ENCODE measurements around the gene NEGR1.

The NEGR1 gene

GRCh38 chr1:71666609-71667008, 615.7 kb downstream of the NEGR1 start:
- DNase-seq = no peak

GRCh38 chr1:71660411-71660810, 621.9 kb downstream of the NEGR1 start:
- no peak for DNase-seq

GRCh38 chr1:71657891-71658679, 624.3 kb downstream of the NEGR1 start:
- no peak for DNase-seq

GRCh38 chr1:71656902-71657301, 625.4 kb downstream of the NEGR1 start:
- no peak for DNase-seq

DNA sequence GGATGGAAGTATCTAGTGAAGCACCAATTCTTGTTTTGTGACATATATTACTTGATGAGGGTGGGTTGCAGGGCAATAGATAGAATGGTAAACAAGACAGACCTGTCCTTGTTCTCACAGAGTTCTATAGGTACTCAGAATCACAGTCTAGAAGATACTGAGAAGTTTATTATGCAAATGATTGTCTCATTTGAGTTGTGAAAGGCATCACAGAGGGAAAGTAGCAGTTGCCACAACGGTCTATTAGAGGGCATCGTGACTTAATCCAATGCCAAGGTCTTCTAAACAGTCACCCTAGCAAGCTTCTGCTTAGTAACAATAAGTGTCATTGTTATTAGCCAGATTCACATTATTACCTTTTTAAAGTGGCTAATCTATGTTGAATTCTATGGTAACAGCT, 626.7 kb downstream of the NEGR1 start:
- no peak for DNase-seq

DNA sequence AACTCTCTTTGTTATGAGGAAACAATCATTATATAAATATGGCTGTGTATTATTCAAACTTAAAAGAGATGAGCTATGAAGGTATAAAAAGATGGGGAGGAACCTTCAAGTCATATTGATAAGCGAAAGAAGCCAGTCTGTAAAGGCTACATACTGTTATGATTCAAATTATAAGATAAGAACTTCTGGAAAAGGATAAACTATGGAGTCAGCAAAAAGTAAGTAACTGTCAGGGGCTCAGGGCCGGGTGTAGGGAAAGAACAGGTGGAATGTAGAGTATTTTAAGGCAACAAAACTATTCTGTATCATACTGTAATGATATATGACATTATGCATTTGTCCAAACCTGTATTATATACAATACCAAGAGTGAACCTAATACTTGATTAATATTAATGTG, 628.4 kb downstream of the NEGR1 start:
- DNase-seq = no peak

DNA sequence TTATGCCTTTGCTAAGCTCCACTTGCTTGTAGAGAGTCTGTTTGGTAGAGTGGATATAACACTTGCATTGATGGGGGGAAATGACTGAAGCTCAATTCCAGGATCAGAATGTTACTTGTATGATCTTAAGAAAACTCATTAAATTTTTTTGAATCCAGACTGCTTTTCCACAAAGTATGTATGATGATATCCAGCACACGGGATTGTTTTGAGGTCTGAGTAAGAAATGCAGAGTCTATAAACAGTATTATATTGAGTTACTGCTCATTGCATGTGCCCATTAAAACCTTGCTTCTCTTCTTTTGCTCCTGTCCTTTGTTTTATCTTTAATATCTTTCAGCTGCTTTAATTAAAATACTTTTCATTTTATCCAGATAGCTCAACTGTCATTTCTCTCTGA, 631.1 kb downstream of the NEGR1 start:
- DNase-seq = no peak

GRCh38 chr1:71650119-71650518, 632.2 kb downstream of the NEGR1 start:
- DNase-seq = no peak

GRCh38 chr1:71649608-71650007, 632.7 kb downstream of the NEGR1 start:
- DNase-seq = no peak

- no peak for DNase-seq
These were observed 634.6 kb downstream of the NEGR1 start for GRCh38 chr1:71647513-71648300.

DNA sequence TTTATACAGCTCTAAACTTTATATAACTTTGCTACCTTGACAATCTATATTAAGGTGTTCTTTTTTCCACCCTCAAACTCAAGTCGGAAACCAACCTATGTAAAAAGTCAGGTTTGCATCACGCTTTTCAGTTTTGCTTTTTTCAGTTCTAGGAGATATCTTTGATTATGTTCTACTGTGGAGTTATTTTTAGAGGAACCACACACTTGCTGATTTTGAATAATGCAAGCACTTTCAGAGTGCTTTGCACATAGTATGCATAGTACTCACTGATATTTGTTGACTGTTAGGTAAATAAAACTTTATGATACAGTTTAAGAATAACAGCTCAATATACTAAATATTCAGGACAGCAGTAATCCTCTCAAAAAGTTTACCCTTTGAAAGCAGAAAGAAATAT, 637.3 kb downstream of the NEGR1 start:
- no peak for DNase-seq

GRCh38 chr1:71641903-71642302, 640.4 kb downstream of the NEGR1 start:
- DNase-seq = no peak

DNA sequence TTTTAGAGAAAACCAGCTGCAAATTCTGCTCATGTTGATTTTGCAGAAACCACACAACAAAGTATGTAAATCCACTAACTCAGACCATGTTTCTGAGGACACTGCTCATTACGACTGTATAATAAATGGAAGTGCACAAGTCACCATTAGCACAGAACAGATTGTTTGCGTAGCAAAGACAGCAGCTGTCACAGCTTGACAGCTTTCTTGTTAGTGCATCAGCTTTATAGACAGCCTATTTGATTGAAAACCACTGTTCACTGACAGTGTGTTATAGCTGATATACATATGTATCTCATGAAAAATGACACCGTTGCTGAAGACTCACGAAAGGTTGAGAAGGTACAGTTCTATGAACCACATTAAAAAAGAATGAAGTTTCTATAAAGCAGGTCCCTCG, 641.3 kb downstream of the NEGR1 start:
- DNase-seq = no peak

- no peak for DNase-seq
These were observed 642.2 kb downstream of the NEGR1 start for GRCh38 chr1:71640116-71640515.

- no peak for DNase-seq
These were observed 644.1 kb downstream of the NEGR1 start for GRCh38 chr1:71638081-71638766.

DNA sequence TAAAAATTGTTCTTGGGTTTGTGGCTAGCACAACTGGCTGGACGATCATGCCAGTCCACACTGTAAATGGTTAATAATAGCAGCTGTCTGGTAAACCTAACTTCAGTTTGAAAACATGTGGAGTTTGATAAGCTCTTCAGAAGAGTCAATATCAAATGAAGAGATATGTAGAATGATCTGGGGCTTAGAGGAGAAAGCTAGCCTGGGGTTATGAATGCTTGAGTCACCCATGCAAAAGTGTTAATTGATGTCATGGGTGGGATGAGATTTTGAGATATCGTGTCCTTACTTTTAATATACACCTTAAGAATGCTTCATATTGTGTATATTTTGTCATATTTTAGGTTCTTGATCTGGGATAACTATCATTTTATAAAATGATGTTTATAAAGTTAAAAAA, 646.8 kb downstream of the NEGR1 start:
- DNase-seq = no peak

- DNase-seq = no peak
These were observed 648.2 kb downstream of the NEGR1 start for GRCh38 chr1:71634159-71634558.

DNA sequence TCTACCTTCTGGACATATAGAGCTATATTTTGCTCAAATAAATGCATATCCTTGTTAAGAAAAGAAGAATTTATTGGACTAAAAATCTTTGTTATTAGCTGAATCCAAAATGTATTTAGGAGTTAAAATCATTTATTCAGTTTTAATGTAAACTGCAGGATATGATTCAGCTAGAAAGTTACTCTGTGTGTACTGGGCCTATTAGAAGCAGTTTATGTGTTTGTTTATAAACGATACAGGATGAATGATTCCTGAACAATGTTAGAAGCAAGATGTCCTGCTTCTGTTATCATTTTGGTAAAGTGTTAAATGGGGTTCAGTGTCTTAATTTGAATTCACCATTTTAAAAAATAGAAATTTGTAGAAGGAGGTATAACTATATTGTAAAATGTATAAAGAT, 652.3 kb downstream of the NEGR1 start:
- DNase-seq = no peak

DNA sequence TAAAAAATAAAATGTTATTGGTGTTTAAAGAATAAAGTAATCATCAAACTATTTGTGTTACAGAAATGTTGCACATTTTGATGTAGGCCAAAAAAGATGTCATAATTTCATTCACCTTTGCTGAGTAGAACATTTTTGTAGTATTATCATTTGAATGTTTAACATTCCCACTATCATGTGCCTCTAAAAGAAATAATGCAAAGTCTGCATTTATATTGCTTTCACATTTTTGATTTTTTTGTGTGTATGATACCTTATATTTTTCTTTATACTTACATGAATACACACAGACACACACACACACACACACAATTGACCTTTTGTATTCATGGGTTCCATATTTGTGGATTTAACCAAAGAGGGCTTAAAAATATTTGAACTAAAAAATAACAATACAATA, 657.3 kb downstream of the NEGR1 start:
- DNase-seq = no peak

GRCh38 chr1:71623888-71624287, 658.5 kb downstream of the NEGR1 start:
- no peak for DNase-seq

- DNase-seq = no peak
These were observed 660.6 kb downstream of the NEGR1 start for GRCh38 chr1:71621785-71622184.

GRCh38 chr1:71618766-71619530, 663.4 kb downstream of the NEGR1 start:
- DNase-seq = no peak

- DNase-seq = no peak
These were observed 664.1 kb downstream of the NEGR1 start for GRCh38 chr1:71618191-71618590.
